HG03066 (cell line): ENCODE measurements around the gene MGAT5.

Source experiments
- ATAC-seq: cut with Tn5 transposase; IDR thresholded peaks from one replicate; pipeline ENCODE4 v1.9.1; 2021; ENCODE audit warnings: low read depth; ENCODE audit not compliant: unreplicated experiment

Gene MGAT5

DNA sequence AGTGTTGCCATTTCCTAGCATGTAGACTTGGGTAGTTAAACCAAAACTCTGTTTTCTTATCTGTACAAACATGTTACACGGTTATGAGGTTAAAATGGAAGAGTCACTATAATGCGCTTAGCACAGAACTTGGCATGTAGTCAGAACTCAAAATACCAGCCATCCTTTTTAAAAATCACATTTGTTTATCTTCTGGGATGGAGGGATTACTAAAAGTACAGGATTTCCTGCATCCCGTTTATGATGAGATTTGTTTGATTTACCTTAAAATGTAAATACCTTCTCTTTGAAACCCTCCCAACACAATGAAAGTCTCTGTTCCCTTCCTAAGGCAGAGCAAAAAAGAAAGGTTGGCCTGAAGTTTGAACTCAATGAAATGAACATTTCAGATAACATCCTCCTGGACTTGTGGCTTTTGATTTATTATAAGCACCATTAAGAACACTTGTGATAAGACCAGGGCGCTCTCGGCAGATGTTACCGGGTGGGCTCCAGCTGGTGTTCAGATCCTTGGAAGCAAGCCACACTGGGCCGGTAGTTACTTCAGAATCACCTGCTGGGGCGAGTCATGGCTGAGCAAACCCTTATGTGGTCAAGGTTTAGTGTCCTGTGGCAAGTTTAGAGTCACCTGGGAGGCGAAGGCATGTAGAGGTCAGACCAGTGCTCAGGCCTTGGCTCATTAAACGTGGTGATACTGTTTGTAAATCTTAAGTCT, 105.7 kb downstream of the MGAT5 start:
- no peak for ATAC-seq

DNA sequence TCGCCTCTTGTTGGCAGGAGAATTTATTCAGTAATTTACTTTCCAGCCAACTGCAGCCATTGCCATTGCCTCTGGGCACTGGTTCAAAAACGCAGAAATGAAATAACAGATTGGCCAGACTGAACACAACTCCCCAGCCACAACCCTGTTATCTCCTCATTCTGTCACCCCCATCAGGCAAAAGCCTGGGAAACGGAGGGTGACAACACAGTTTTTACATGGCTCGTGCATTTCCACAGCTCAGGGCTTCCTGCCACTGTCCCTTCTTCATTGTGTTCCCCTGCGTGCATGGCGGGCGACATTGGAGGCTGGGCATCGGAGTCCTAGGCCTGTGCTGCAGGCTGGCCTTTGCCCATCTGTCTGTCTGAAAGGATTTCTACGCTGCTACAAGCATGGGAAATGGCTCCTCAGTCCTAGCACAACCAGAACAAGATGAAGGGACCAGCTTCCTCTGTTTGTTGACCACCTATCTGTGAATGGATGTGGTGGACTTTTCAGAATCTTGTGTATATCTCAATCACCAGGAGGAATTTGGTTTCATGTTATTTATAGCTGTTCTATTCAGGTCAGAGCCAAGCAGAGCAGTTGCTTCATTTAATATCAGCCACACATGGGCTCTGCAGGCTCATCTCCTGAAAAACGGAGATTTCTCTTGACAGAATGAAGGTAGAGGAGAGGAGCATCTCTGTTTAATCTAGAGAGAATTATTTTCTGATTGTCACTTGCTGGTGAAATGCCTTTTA, 107.0 kb downstream of the MGAT5 start:
- ATAC-seq, result no peak

GRCh38 chr2:134361648-134362047, 107.8 kb downstream of the MGAT5 start:
- ATAC-seq, result no peak

DNA sequence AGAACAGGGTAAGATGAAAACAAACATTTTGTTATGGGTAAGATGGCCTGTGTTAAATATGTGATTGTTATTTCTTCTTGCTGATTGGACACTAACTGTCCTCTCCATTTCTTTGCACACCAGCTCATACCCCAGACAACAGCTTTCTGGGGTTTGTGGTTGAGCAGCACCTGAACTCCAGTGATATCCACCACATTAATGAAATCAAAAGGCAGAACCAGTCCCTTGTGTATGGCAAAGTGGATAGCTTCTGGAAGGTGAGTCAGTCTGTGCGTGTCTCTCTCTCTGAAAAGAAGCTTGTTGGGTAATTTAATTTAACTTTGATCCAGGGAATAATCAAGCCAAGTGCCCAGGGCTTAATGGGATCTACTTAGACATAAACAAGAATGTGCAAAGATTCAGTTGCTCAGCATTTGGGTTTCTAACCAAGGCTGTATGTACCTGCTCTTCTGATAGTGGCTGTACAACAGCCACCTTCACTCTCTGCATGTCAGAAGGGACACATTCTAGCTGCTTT, 108.3 kb downstream of the MGAT5 start:
- ATAC-seq, result no peak

DNA sequence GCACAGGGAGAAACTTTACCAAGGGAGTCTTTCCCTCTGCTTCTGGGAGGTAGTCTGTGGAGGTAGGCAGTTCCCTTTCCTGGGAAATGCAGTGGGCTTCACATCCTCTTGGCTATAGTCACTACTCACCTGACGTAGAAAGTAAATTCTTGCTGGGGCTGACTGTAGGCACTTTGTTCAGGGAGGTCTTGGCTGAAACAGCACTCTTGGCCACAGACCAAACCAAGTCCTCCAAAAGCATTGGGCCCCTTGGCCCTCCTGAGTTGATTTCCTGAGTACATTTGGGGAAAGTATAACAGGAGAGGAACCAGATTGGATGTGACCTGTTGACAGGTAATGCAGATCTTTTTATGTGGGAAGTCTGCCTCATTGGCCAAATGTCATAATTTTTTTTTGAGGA, 108.9 kb downstream of the MGAT5 start:
- no peak for ATAC-seq

- no peak for ATAC-seq
Measured at GRCh38 chr2:134365356-134365755, 111.5 kb downstream of the MGAT5 start.

GRCh38 chr2:134366359-134366758, 112.5 kb downstream of the MGAT5 start:
- no peak for ATAC-seq

GRCh38 chr2:134367213-134367612, 113.3 kb downstream of the MGAT5 start:
- ATAC-seq, result no peak

DNA sequence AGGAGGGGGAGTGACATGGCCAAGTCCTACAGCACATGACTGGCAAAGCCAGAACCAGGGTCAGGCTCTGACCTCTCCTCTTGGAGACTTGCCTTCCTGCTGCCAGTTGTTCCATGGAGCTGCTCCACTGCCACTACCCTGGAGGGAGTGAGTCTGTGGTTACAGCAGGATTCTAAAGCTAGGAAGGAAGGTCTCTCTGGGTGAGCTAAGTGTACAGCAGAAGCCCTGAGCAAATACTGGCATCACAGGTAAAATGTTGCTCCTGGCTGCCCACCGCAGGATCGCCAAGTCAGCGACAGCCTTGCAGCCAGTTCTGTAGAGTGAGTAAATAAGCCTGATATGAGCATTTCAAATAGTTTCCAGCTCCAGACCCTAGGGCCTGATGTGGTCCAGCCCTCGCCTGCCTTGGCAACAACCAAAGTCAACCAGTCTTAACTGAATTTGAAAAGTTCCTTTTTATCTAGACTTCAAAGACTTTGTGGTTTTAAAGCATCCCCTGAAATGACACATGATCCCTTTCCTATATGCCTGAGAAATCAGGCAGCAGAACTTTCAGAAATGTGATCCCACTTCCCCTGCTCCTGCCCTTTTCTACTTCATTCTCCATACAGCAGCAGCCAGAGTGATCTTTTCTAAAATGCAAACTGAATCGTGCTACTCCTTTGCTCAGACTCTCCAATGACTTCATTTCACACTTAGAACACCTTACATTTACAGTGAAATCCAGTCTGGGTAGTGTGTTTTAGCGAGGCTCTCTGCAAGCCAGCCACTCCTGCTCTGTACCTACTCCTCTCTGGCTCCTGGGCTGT, 114.3 kb downstream of the MGAT5 start:
- ATAC-seq, result no peak

- ATAC-seq, result no peak
Measured at GRCh38 chr2:134369220-134369902, 115.5 kb downstream of the MGAT5 start.

- ATAC-seq, result no peak
Measured at GRCh38 chr2:134370655-134371445, 117.0 kb downstream of the MGAT5 start.

DNA sequence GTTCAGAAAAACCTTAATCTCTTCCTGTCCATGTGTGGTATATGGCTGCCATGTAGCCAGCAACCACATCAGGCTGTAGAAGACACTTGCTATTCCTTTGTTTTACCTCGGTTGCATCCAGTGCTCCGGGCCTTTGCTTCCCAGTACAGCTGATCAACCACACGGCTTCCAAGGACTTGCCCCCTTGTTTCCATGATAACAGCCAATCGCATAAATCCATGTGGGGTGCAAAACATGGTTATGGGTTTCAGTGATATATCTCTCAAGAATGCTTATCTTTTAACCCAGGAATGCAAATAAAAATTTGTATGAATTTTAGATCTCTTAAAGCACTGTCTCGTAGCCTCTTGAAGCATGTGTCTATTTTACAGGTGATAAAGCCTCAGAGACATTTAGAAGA, 118.3 kb downstream of the MGAT5 start:
- ATAC-seq, result no peak

- ATAC-seq, result no peak
Measured at GRCh38 chr2:134372611-134373131, 118.8 kb downstream of the MGAT5 start.

- no peak for ATAC-seq
Measured at GRCh38 chr2:134375935-134376334, 122.1 kb downstream of the MGAT5 start.

DNA sequence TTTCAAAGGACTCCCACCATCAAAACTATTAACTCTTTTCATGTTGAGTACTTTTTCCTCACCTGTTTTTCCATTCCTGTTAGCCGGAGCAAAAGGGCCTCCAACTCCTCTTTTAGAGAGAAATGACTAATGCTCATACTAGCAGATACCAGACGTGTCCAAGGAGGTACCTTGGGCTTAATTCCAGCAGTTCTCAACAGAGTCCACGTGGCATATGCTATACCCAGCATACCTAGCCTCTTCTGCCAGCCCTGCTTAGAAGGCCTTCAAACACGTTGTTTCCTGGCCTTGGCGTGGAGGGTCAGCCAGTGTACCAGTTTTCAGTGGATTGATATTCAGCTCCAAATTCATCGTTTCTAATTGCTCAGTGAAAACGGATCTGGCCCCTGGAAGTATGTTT, 123.9 kb downstream of the MGAT5 start:
- no peak for ATAC-seq

DNA sequence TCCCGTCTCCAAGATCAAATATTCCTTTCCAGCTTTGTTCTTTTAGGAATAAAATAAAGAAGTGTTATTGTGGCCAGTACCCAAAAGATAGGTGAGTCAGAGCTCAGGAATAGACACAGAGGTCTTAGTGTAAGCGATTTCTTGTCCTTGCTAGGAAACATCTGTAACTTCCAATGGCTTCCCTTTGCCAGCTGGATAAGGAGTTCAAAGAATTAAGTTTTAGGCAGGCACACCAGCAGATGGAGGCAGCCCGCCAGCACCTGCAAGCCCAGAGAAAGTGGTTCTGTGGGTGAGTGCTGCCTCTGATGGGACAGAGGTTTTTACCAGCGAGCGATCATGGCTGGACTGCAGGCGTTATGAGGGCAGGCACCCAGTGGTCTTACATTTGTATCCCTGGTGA, 125.4 kb downstream of the MGAT5 start:
- no peak for ATAC-seq

DNA sequence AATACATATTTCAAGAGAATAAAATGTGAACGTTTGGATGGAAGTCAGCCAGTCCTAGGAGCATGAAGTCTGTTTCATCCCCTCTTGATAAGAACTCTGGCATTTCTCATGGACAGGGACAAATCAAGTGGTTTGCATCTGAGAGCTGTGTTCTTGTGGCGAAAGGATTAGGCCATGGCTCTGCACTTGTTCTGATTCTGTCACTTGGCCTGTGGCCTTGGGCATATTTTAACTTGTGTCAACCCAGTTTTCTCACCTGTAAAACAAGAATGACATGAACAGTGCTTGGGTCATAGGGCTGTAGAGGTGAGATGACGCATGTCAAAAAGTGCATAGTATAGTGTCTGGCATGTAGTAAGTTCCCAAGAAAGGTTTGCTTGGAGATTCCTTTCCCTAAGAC, 125.8 kb downstream of the MGAT5 start:
- no peak for ATAC-seq

DNA sequence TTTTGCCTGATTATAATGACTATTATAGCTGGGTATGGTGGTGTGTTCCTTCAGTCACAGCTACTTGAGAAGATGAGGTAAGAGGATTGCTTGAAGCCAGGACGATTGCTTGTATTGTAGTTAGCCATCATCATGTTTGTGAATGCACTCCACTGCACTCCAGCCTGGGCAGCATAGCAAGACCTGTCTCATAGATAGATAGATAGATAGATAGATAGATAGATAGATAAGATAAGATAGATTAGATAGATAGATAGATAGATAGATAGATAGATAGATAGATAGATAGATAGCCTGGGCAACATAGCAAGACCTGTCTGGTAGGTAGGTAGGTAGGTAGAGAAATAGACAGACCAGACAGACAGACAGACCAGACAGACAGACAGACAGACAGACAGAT, 127.3 kb downstream of the MGAT5 start:
- no peak for ATAC-seq

- ATAC-seq, result no peak
Measured at GRCh38 chr2:134384131-134384530, 130.3 kb downstream of the MGAT5 start.

DNA sequence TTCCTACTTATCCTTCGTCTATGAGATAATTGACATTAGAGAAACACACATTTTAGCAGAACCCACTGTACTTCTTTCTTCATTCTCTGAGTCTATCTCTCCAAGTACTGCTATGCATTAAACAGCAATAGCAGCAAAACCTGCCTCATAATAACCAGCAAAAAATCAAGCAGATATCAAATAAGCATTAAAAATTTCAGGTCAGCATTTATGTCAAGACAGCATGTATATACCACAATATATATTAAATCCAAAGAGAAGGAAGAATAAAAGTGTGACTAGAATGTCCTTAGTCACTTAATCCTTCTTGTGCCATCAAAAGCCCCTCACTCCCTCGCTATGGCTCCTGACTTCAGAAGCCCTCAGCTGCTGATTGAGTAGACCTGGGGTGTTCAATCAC, 131.3 kb downstream of the MGAT5 start:
- no peak for ATAC-seq
